ENCODE data around the gene DNAJB8.

Gene DNAJB8

DNA sequence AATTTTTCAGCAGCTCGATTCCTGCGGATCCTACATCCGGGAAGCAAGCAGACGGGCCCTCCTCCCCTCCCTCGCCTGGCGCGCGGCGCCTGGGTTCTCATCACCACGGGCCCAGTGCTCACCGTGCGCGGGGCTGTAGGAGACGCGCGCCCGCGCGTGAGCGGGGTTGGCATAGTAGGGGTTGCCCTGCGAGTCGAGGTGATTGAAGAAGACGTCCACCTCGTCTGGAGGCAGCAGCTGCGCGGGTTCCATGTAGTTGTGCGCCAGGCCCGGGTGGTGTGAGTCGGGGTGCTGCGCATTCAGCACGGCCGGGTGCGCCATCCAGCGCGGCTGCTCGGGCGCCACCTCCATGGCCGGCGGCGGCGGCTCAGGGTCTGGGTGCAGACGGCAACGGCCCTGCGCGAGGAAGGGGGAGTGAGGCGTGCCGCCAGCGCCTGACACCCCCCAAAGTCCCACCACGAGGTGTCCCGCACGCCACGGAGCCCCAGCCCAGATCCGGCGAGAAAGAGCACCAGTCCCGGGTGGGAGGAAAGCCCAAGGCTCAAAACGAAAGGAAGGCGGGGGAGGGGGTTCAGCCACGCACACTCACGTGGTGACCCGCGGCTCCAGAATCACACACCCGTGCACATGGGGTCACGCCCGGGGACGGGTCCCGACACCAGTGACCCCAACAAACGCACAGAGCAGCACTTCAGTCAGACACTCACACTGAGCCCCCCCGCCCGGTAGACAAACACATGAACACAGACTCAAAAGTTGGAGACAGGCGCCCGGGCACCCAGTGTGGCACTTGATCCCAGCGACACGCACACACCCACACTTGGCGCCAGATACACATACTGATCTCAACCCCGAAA lies 20.2 kb upstream of the DNAJB8 start:
- TF ChIP-seq, protein P1, sequence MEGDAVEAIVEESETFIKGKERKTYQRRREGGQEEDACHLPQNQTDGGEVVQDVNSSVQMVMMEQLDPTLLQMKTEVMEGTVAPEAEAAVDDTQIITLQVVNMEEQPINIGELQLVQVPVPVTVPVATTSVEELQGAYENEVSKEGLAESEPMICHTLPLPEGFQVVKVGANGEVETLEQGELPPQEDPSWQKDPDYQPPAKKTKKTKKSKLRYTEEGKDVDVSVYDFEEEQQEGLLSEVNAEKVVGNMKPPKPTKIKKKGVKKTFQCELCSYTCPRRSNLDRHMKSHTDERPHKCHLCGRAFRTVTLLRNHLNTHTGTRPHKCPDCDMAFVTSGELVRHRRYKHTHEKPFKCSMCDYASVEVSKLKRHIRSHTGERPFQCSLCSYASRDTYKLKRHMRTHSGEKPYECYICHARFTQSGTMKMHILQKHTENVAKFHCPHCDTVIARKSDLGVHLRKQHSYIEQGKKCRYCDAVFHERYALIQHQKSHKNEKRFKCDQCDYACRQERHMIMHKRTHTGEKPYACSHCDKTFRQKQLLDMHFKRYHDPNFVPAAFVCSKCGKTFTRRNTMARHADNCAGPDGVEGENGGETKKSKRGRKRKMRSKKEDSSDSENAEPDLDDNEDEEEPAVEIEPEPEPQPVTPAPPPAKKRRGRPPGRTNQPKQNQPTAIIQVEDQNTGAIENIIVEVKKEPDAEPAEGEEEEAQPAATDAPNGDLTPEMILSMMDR (IDR thresholded peaks at IDR 0.05; ENCODE audit: low read depth, low read length) = no peak
- no peak for DNase-seq (ENCODE audit: extremely low read depth, low read depth)

DNA sequence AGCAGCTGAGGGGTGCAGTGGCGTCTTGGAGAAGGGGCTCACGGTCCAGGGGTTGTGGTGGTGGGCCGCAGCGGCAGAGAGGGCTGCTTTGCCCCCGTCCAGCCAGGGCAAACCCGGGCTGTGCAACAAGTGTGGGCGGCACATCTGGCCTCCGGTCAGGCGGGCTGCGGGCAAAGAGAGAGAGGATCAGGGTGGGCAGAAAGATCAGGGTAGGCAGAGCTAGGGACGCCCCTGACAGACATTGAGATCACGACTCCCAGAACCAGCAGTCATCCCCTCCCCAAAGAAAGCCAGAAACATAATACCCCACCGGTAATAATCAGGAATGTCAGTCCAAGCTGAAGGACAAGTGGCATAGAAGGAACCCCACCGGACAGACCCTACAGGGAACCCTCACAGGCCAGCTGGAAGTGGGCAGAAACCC lies 19.5 kb upstream of the DNAJB8 start:
- DNase-seq (ENCODE audit: extremely low read depth, low read depth) = no peak
- TF ChIP-seq, protein P1 (IDR thresholded peaks at IDR 0.05; ENCODE audit: low read depth, low read length) = no peak

DNA sequence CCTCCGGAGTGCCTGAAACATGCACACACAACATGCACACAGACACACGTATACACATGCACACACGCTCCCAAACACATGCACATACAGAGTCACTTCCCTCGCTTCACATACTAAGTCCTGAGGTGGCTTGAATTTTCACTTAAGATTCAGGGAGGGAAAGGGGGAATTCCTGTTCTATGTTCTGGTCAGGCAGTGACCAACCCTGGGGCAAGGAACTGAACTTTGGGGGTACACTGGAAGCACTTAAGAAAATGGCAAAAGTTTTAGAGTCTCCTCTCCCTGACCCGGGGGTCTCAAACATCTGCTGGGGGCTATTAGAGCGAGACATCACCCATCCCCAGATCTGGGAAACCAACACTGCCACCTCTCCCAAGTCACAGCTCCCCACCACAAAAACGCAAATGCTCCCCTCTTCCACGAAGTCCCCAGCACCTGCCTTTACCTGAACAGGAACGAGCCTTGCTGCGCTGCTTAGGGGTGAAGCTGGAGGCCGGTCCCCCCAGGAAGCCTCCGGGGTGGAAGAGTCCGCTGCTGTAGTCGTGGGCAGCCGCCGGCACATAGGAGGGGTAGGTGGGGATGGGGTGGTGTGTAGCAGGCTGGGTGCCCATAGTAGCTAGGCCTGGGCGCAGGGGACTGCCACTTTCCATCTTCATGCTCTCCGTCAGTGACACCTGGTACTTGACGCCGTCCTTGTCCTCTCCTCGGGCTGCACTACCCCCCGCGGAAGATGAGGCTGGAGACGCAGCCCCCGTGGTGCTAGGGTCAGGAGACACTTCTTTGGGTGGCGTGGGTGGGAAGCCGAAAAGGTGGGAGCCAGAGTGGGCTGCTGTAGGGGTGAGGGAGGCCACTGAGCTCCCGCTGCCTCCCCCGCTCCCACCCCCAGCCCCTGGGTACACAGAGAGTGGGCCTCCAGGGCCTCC lies 18.9 kb upstream of the DNAJB8 start:
- TF ChIP-seq, protein P1 (IDR thresholded peaks at IDR 0.05; ENCODE audit: low read depth, low read length) = no peak
- DNase-seq (ENCODE audit: extremely low read depth, low read depth) = no peak

DNA sequence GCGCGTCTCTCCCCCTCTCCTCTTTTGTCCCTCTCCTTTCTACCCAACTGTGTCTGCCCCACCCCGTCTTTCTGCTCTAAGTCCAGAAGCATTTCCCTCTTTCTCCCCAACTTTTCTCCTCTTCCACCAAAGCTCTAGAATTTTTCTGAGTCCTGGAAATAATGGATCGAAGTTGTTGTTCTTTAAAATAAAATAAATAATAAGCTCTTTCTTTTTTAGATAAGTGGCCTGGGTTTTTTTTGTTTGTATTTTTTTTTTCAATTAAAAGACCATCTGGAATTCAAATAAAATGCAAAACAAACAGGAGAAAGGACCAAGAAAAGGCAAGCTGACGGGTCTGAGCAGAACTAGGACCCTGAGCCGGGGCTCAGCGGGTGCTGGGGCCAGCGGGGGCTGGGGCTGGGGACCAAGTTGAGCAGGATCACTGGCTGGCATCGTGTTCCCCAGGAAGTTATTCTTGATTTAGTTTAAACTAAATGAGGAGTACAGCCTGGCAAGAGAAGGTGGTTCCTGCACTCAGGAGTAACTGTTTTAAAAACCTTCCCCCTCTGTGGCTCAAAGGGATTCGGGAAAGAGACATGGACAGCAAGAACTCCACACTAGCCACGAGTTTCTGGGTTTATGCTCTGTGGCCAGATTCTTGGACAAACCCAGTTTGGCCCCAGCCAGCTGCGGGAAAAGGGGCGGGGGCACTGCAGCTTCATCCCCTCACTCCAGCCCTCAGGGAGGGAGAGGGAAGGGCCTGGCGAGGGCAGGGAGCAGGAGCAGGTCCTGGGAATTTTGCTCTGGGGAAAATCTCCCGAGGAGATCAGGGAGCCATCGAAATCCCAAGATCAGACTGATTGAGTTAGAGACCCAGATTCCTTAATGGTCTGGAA lies 18.0 kb upstream of the DNAJB8 start:
- DNase-seq (ENCODE audit: extremely low read depth, low read depth) = no peak
- TF ChIP-seq, protein P1 (IDR thresholded peaks at IDR 0.05; ENCODE audit: low read depth, low read length) = no peak

DNA sequence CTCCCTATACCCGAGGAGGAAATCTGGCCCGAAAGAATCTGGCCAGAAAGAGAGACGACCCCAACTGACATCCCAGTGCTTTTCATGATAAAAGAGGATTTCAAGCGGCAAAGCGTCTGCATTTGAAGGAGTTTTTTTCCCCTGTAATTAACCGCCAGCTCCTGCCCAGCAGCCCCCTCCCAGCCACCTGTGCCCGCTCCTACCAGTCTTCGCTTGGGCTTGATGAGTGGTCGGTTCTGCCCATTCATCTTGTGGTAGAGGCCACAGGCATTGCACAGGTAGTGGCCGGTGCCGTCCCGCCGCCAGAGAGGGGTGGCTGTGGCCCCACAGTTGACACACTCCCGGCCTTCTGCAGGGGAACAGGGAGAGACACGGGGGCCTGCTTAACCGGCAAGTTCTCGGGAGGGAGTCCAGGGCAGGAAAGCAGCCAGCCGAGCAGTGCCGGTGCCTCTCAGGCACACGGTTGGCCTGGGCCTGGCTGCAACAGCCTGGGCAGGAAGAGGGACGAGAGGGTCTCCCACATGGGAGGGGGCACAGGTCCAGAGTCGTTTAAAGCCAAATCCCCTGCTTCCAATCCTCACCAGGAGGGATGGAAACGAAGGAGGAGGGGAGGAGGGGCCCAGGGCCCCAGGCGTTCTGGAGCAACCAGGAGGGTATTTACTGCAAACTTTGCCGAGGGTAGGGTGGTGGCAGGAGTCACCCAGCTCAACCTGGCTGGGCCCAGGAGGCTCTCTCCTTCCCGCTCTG lies 17.1 kb upstream of the DNAJB8 start:
- no peak for DNase-seq (ENCODE audit: extremely low read depth, low read depth)
- TF ChIP-seq, protein P1 (IDR thresholded peaks at IDR 0.05; ENCODE audit: low read depth, low read length) = no peak

All from AG09319 (cell line).